ENCODE results near the gene C2. TPM values are rescaled to one million over a fixed set of nuclear protein-coding genes. Genes with fewer than 3 reads are reported as not detected.
"Not testable (repeated sequence)": the region's sequence is repeated elsewhere in the genome, so short reads cannot be mapped to it uniquely, and the experiment has no call there.

C2 gene
- total RNA-seq, 1 experiment from 2014 or later, result not detected

DNA sequence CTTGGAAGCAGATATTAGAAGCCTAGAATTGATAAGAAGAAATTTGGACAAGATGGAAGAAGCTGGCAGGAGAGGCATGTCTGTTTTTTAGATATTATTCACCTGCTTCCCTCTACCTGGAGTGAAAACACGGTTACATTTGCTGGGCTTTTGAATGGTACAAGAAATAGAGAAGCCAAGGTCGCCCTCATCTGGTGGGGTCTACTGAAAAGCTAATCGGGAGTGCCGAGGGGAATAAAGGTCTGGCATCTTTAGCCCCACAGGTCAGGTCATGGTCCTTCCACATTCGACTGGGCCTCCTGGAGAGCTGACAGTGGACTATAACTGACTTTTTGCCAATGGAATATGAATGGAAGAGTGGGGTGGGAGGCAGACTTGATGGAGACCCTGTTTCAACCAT lies 4.6 kb upstream of the C2 start:
- DNase-seq (ENCODE audit: low spot score), result no peak

DNA sequence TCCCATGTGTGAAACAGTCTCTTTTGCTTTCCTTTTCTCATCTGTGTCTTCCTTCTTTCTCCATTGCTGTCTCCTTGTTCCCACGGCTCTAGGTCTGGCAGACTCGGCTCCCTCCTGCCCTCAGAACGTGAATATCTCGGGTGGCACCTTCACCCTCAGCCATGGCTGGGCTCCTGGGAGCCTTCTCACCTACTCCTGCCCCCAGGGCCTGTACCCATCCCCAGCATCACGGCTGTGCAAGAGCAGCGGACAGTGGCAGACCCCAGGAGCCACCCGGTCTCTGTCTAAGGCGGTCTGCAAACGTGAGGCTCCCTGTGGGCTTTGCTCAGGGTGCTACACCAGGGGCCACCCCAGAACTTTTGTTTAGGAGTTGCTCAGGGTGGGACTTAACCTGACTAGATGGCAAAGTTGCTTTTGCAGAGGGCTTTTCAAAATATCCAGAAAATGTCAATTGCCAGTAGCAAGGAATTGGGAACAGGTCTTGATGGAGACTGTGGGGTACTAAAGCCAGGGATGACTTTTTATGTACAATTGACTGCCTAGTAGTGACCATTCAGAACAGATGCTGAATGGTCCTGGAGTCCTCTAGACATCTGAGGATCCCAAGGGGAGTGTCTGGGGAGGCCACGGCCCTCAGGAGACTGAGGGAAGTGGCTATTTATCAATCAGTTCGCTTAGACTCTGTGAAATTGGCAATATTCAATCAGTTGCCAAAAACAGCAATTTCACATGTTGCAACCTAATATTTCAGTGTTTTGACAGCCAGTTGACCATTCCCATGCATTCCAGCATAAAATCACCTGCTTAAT lies 550 bp downstream of the C2 start:
- DNase-seq (ENCODE audit: low spot score), result no peak

DNA sequence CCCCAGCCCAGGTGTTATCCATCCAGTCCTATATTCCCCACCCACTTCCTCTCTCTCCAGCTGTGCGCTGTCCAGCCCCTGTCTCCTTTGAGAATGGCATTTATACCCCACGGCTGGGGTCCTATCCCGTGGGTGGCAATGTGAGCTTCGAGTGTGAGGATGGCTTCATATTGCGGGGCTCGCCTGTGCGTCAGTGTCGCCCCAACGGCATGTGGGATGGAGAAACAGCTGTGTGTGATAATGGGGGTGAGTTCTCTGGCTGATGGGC lies 1.1 kb downstream of the C2 start:
- no peak for DNase-seq (ENCODE audit: low spot score)

DNA sequence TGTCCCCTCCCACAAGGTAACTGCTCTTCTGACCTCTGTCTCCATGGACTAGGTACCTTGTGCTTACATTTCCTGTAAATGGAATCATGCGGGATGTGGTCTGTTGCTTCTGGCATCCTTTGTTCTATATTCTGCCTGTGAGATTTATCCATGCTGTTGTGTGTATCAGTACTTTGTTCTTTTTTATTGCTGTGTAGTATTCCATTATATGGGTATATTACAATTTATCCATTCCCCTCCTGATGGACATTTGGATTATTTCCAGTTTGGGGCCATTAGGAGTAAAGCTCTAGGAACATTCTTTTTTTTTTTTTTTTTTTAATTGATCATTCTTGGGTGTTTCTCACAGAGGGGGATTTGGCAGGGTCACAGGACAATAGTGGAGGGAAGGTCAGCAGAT lies 3.4 kb downstream of the C2 start:
- DNase-seq (ENCODE audit: low spot score), result no peak

DNA sequence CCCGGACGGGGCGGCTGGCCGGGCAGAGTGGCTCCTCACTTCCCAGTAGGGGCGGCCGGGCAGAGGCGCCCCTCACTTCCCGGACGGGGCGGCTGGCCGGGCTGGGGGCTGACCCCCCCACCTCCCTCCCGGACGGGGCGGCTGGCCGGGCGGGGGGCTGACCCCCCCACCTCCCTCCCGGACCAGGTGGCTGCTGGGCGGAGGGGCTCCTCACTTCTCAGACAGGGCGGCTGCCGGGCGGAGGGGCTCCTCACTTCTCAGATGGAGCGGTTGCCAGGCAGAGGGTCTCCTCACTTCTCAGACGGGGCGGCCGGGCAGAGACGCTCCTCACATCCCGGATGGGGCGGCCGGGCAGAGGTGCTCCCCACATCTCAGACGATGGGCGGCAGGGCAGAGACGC lies 4.6 kb downstream of the C2 start:
- not testable (repeated sequence) for DNase-seq (ENCODE audit: low spot score)

DNA sequence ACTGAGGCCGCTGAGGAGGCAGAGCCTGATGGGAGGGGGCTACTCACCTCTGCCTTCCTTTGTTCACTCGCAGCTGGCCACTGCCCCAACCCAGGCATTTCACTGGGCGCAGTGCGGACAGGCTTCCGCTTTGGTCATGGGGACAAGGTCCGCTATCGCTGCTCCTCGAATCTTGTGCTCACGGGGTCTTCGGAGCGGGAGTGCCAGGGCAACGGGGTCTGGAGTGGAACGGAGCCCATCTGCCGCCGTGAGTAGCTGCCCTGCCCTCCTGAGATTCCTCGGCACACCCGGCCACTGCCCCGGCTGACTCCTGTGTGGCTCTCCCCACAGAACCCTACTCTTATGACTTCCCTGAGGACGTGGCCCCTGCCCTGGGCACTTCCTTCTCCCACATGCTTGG lies 6.0 kb downstream of the C2 start:
- no peak for DNase-seq (ENCODE audit: low spot score)

DNA sequence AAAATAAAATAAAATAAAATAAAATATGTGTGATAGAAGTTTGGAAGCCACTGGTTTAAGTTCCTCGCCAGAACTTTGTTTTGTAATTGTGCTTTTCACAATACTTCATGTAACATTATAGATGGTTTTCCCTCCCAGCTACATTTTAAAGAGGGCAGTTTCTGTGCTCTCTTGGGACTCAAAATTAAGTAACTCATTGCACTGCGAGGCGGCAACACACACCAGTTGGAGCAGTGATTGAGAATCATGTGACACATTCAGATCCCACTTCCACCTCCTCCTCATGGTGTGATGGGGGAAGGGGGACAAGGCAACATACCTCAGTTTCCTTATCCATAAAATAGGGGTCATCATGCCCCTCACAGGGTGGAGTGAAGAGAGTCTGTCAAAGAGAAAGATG lies 7.5 kb downstream of the C2 start:
- no peak for DNase-seq (ENCODE audit: low spot score)

DNA sequence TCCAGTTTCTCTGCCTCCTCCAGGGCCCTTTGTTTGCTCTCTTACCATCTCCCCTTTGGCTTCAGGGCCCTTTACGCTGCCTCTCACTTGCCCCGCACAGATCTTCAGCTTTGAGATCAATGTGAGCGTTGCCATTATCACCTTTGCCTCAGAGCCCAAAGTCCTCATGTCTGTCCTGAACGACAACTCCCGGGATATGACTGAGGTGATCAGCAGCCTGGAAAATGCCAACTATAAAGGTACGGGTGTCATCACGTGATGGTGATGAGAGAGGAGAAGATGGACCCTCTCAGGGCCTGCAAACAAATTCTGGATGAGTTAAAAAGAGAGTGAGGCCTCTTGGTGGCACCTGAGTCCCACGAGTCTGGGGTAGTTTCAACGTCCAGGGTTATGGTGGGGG lies 8.3 kb downstream of the C2 start:
- no peak for DNase-seq (ENCODE audit: low spot score)

DNA sequence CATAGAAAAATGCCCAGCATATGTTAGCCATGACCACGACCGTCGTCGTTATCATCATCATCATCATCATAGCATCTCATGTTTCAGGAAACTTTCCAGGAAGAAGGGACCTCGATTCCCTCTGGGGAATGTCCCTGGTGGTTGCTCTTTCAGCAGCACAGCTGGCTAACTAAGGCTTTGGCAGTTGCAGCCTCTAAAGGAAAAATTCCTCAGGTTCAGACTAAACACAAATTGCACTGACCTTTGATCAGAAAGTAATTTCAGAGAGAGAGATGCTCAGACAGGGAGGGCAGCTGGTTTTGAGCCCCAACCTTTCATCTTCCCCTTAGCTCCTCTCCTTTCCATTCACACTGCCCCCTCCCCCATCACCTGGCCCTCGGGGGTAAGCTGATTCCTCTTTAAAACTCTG lies 12.7 kb downstream of the C2 start:
- peak; percentile 52 for DNase-seq (ENCODE audit: low spot score)

DNA sequence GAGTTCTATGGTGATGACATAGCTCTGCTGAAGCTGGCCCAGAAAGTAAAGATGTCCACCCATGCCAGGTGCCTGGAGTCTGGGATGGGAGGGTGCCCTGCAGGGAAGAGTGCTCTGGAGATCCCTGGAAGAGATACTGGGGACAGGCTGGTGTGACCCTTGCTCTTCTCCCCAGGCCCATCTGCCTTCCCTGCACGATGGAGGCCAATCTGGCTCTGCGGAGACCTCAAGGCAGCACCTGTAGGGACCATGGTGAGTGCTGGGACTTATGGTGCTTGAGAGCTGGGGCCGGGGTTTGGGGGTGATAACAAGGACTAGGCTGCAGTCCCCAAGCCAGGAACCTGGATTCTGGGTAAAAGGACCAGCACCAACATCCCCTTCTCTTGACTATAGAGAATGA lies 16.2 kb downstream of the C2 start:
- DNase-seq (ENCODE audit: low spot score), result no peak

DNA sequence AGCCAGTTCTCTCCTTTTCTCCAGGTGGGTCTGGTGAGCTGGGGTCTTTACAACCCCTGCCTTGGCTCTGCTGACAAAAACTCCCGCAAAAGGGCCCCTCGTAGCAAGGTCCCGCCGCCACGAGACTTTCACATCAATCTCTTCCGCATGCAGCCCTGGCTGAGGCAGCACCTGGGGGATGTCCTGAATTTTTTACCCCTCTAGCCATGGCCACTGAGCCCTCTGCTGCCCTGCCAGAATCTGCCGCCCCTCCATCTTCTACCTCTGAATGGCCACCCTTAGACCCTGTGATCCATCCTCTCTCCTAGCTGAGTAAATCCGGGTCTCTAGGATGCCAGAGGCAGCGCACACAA lies 17.6 kb downstream of the C2 start:
- no peak for DNase-seq (ENCODE audit: low spot score)

DNA sequence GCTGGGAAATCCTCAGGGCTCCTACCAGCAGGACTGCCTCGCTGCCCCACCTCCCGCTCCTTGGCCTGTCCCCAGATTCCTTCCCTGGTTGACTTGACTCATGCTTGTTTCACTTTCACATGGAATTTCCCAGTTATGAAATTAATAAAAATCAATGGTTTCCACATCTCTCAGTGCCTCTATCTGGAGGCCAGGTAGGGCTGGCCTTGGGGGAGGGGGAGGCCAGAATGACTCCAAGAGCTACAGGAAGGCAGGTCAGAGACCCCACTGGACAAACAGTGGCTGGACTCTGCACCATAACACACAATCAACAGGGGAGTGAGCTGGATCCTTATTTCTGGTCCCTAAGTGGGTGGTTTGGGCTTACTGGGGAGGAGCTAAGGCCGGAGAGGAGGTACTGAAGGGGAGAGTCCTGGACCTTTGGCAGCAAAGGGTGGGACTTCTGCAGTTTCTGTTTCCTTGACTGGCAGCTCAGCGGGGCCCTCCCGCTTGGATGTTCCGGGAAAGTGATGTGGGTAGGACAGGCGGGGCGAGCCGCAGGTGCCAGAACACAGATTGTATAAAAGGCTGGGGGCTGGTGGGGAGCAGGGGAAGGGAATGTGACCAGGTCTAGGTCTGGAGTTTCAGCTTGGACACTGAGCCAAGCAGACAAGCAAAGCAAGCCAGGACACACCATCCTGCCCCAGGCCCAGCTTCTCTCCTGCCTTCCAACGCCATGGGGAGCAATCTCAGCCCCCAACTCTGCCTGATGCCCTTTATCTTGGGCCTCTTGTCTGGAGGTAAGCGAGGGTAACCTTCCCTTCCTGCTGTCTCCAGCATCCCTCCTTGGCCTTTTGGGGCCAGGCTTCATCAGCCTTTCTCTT lies 18.2 kb downstream of the C2 start, which contains the start of gene CFB:
CFB (plus strand) TSS at position 589 of the 863 bp plus-strand sequence; CDS start at position 716, 127 bp downstream.
- peak; percentile 84 for DNase-seq (ENCODE audit: low spot score)

DNA sequence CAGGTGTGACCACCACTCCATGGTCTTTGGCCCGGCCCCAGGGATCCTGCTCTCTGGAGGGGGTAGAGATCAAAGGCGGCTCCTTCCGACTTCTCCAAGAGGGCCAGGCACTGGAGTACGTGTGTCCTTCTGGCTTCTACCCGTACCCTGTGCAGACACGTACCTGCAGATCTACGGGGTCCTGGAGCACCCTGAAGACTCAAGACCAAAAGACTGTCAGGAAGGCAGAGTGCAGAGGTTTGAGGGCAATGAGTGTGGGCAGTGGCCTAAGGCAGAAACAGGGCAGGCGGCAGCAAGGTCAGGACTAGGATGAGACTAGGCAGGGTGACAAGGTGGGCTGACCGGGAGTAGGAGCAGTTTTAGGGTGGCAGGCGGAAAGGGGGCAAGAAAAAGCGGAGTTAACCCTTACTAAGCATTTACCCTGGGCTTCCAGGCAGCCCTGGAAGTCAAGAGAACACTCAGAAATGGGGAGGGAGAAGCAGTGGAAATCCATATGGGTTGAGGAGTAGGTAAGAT lies 18.9 kb downstream of the C2 start:
- no peak for DNase-seq (ENCODE audit: low spot score)

DNA sequence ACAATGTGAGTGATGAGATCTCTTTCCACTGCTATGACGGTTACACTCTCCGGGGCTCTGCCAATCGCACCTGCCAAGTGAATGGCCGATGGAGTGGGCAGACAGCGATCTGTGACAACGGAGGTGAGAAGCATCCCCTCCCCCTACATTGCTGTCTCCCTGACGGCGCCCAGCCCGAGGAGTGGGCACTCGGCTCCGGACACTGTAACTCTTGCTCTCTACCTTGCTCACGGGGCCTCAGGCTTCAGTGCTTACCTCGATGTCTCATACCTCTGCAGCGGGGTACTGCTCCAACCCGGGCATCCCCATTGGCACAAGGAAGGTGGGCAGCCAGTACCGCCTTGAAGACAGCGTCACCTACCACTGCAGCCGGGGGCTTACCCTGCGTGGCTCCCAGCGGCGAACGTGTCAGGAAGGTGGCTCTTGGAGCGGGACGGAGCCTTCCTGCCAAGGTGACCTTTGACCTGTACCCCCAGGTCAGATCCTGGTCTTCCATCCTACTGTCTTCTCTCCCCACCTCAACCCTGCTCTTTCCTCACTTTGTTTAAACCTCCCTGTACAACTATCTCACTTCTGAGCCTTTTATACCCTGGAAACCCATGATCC lies 19.7 kb downstream of the C2 start:
- no peak for DNase-seq (ENCODE audit: low spot score)

DNA sequence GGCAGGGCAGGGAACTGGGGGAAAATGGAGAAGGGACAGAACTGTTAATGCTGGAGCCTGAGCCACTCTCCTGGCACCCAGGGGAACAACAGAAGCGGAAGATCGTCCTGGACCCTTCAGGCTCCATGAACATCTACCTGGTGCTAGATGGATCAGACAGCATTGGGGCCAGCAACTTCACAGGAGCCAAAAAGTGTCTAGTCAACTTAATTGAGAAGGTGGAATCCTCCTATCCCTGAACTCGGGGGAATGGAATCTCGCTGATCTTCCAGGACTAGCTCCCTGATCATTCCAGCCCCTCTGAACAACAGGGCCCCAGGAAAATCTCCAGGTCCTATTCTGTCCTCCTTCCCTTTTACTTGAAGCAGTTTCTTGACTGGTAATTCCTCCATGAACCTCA lies 20.3 kb downstream of the C2 start:
- DNase-seq (ENCODE audit: low spot score), result no peak

DNA sequence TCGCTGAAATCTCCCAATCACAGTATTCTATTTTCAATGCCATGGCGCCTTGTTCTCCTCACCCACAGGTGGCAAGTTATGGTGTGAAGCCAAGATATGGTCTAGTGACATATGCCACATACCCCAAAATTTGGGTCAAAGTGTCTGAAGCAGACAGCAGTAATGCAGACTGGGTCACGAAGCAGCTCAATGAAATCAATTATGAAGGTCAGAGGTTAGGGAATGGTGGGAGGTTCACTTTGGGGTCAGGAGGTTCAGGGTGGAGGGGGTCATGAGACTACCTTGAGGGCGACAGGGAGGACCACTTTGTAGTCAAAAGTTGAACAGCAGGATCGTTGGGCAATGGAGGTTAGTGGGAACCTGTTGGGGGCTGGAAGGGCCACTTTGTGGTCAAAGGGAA lies 20.8 kb downstream of the C2 start:
- DNase-seq (ENCODE audit: low spot score), result no peak

DNA sequence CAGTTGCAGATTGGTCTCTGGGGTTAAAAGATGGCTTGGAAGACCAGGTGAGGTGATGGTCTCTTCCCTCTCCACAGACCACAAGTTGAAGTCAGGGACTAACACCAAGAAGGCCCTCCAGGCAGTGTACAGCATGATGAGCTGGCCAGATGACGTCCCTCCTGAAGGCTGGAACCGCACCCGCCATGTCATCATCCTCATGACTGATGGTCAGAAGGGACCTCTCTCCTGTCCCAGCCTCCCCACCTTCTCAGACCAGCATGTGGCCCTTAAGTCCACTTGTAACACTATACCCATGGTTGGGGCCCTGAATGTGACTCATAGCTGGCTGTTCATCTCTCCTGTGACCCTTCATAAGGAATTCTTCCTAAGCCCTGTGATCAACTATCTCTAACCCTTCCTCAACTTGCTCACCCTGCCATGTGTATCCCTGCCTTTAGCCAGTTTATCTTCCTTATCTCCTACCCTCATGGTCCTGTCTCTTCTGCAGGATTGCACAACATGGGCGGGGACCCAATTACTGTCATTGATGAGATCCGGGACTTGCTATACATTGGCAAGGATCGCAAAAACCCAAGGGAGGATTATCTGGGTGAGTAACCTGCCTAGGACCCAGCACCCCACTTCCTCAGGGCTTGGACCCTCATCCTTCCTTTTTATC lies 21.4 kb downstream of the C2 start:
- peak; percentile 51 for DNase-seq (ENCODE audit: low spot score)

DNA sequence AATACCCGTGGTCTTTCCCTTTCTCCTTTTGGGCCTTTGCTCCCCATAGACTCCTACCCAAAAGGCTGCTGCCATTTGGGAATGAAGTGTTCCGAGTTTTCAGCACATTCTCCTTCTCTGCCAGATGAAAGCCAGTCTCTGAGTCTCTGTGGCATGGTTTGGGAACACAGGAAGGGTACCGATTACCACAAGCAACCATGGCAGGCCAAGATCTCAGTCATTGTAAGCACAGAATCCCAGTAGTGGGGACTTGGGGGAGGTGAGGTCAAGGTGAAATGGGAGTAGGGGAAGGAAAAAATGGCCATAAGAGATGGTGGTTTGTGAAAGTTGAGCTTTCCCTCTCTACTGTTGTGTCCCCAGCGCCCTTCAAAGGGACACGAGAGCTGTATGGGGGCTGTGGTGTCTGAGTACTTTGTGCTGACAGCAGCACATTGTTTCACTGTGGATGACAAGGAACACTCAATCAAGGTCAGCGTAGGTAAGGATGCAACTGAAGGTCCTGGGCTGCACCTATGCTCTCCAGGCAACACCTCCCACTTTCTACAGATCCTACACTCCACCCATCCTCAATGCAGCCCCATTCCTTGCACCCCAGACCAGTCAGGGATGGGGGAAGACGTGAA lies 22.5 kb downstream of the C2 start:
- DNase-seq (ENCODE audit: low spot score), result no peak

DNA sequence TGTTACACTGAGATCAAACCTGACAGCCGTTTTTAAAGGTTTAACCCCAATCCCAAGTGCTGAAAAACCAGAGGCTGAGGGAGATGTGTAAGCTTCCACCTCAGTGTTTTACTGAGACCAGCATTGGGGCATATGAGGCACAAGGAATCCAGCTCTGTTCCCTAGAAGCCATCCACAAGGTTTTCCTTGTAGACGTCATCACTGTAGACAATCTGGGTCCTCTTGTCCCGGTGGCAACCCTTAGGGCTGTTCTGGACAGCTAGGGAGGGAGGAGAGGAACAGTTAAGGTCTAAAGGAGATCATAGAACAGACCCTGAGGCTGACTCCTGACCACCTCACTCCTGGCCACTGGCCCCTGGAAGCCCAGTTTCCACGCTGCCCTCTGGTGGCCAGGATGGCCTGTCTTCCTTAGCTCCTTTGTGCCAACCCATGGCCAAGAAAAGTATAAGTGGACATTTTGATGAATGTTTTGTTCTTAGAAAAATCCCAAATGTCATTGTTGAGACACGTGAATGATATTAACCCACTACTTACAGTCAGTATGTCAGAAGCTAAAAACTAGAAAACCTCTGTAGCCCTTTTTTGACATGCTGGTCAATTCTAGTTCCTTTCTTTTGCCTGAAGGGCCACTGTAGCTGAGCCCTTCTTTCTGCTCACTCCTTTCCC lies 24.8 kb downstream of the C2 start:
- peak; percentile 51 for DNase-seq (ENCODE audit: low spot score)

DNA sequence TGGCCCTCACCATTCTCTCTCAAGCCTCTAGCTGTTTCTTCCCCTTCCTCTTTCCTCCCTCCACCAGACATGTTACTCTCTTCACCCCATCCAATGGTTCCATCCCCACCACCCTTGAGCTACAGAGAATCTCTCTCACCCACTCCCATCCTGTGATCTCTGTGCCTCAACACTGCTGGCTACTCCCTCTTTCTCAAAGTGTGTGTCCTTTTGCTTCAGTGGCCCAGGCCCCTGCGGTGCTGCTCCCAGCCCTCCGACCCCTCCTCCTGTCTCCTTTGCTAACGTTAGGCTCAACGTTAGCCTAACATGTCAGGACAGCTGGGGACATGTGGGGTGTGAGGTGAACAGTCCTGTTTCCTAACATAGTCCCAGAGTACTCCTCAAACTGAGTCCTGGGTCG lies 25.4 kb downstream of the C2 start:
- DNase-seq (ENCODE audit: low spot score), result no peak

DNA sequence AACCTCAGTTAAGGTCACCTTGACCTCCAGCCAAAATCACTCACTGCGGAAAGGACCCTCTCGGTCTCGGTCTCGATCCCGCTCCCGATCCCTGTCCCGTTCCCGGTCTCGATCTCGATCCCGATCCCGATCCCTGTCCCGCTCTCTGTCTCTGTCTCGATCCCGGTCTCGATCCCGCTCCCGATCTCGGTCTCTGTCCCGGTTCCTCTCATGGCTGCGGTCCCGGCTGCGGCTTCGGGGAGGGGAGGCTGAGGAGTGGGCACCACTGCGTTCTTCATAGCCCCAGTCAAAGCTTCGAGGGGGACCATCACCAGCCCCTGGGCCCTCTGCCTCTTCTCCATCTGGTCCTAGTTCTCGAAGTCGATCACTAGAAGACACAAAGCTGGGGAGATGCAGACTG lies 27.0 kb downstream of the C2 start:
- no peak for DNase-seq (ENCODE audit: low spot score)
